ENCODE results near the gene ARHGAP27. TPM values are rescaled to one million over a fixed set of nuclear protein-coding genes. Genes with fewer than 3 reads are reported as not detected.
A peak's percentile ranks its signal among the peaks of the same experiment; 100 is the strongest.
"Not testable (repeated sequence)": the region's sequence is repeated elsewhere in the genome, so short reads cannot be mapped to it uniquely, and the experiment has no call there.

ARHGAP27 gene
- total and polyA plus RNA-seq, 2 of the 13 experiments (the other 11 are each of a cell fraction or from before 2014, with no cell fraction given), result 15.5 to 18.9 TPM

- intact Hi-C loops (cut with micrococcal nuclease; ENCODE audit: unreplicated experiment); POLR2A ChIA-PET; FAIRE-seq; DNase-seq (ENCODE audit: low spot score); in situ Hi-C loops (cut with HindIII; ENCODE audit: extremely low pct_ligation_motif_present, low pct_unique_long_range_greater_than_20kb); H4K20me1 ChIP-seq (ENCODE audit: insufficient read depth, low read length); H2AFZ ChIP-seq (ENCODE audit: low read length); H3K36me3 ChIP-seq (replicated peaks in 1 of 2; ENCODE audit: control insufficient read depth in 1 of 2, insufficient read depth in 2 of 2, low read length in 2 of 2); H3K27me3 ChIP-seq (ENCODE audit: control insufficient read depth in 1 of 2, insufficient read depth in 2 of 2, low read length in 2 of 2); ATAC-seq; H3K9ac ChIP-seq (ENCODE audit: insufficient read depth, low read depth, low read length); H3K79me2 ChIP-seq (ENCODE audit: insufficient read depth, low read length); H3K4me3 ChIP-seq (replicated peaks in 1 of 3; ENCODE audit: insufficient read depth in 1 of 3, low read depth in 2 of 3, low read length in 3 of 3); H3K4me2 ChIP-seq (ENCODE audit: low read depth, low read length); H3K27ac ChIP-seq (ENCODE audit: extremely low read length, insufficient read depth, low read length); BruUV-seq (replicated peaks); H3K4me1 ChIP-seq (ENCODE audit: insufficient read depth, low read length); CTCF ChIA-PET (ENCODE audit: low intra/inter-chr PET ratio, low total read pairs); H3K9me3 ChIP-seq (ENCODE audit: low read length): not testable (repeated sequence)
- 96% methylated on average over 5 of the region's 10 CpGs for WGBS (ENCODE audit: low lambda C conversion rate)
These were observed 19.0 kb upstream of the ARHGAP27 start for GRCh38 chr17:45451660-45452059.

- H3K27me3 ChIP-seq (ENCODE audit: control insufficient read depth in 1 of 2, insufficient read depth in 2 of 2, low read length in 2 of 2), result no peaks in the 10 kb centered on the region
- ChIA-PET CTCF (ENCODE audit: low intra/inter-chr PET ratio, low total read pairs) (no interaction called here), POLR2A (no interaction called here)
- no peak overlapping the region for H2AFZ ChIP-seq (ENCODE audit: low read length)
- no peaks in the 10 kb centered on the region for H3K4me1 ChIP-seq (ENCODE audit: insufficient read depth, low read length)
- no peak overlapping the region for H3K4me3 ChIP-seq (replicated peaks in 1 of 3; ENCODE audit: insufficient read depth in 1 of 3, low read depth in 2 of 3, low read length in 3 of 3)
- H3K9ac ChIP-seq (ENCODE audit: insufficient read depth, low read depth, low read length), result no peak overlapping the region
- in situ Hi-C loops (cut with HindIII; ENCODE audit: extremely low pct_ligation_motif_present, low pct_unique_long_range_greater_than_20kb) (no loop called here), intact Hi-C loops (cut with micrococcal nuclease; ENCODE audit: unreplicated experiment) (no loop called here)
- no peaks in the 10 kb centered on the region for H4K20me1 ChIP-seq (ENCODE audit: insufficient read depth, low read length)
- BruUV-seq (replicated peaks), result no TSS peak
- no peaks in the 10 kb centered on the region for H3K36me3 ChIP-seq (replicated peaks in 1 of 2; ENCODE audit: control insufficient read depth in 1 of 2, insufficient read depth in 2 of 2, low read length in 2 of 2)
- TF ChIP-seq STAG1 (CRISPR knock-in tag; IDR thresholded peaks at IDR 0.05) (peak; percentile 54), ZMYM2 (CRISPR knock-in tag; IDR thresholded peaks at IDR 0.05) (no peak), HNRNPL (IDR thresholded peaks at IDR 0.05; ENCODE audit: low read depth, low read length) (0 out of 2 replicates have a peak, but pooled peaks have one; percentile 32), SRSF9 (IDR thresholded peaks at IDR 0.05; ENCODE audit: borderline replicate concordance, insufficient read depth, low read depth, low read length, poor library complexity, severe bottlenecking) (no peak), CTCF (CRISPR knock-in tag; IDR thresholded peaks at IDR 0.05) (peak; percentile 59)
- FAIRE-seq, result no peak
- no peaks in the 10 kb centered on the region for H3K79me2 ChIP-seq (ENCODE audit: insufficient read depth, low read length)
- peak; percentile 77 for ATAC-seq
- no peak overlapping the region for H3K27ac ChIP-seq (ENCODE audit: extremely low read length, insufficient read depth, low read length)
- no peak overlapping the region for H3K4me2 ChIP-seq (ENCODE audit: low read depth, low read length)
- H3K9me3 ChIP-seq (ENCODE audit: low read length), result no peaks in the 10 kb centered on the region
- 75% methylated on average over 8 of the region's 8 CpGs for WGBS (ENCODE audit: low lambda C conversion rate)
- DNase-seq (ENCODE audit: low spot score), result no peak
These were observed 18.5 kb upstream of the ARHGAP27 start for GRCh38 chr17:45451131-45451530.

All from HepG2 (cell line).